DMS153 (cell line): ENCODE data around the gene RFESD.
"Not testable (repeated sequence)": the region's sequence is repeated elsewhere in the genome, so short reads cannot be mapped to it uniquely, and the experiment has no call there.

Experiments used
- DNase-seq: peaks from one replicate; lab custom pipeline; 2025; lab: John Stamatoyannopoulos, UW

RFESD gene

DNA sequence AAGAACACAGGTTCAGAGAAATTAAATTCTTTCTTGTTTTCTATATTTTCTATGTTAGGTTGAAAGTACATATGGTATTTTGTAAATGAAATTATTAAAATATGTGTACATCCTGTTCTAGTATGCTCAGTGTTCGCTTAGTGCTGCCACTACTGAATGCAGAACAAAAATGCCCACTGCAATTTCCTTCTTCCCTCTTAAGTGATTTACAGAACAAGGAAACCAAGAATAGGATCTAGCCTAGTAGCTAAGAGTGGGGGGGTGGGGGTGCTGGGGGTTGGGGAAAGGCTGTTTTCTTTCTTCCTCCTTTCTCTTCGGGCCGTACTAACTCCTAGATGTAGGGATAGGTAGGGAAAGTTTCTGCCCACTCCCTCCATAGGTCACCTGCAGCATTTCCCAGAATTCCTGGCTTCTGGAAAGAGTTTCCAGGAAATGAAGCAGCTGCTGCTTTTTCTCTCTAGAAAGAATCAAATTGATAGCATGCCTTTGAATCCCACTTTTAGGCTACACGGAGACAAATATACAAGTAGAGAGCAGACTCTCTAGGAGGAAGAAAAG, 20.6 kb downstream of the RFESD start:
- DNase-seq = no peak

DNA sequence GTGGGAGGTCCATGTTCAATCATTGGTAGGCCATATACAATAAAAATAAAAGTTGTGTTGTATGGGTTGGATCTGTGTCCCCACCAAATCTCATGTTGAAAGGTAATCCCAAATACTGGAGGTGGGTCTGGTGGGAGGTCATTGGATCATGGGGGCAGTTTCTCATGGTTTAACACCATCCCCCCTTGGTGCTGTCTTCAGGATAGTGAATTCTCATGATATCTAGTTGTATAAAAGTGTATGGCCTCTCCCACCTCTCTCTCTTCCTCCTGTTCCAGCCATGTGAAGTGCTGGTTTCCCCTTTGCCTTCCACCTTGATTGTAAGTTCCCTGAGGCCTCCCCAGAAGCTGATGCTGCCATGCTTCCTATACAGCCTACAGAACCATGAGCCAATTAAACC, 21.1 kb downstream of the RFESD start:
- DNase-seq = no peak

GRCh38 chr5:95668216-95668615, 21.6 kb downstream of the RFESD start:
- DNase-seq = no peak

- DNase-seq = no peak
Observed at GRCh38 chr5:95668728-95669127, 22.2 kb downstream of the RFESD start.

DNA sequence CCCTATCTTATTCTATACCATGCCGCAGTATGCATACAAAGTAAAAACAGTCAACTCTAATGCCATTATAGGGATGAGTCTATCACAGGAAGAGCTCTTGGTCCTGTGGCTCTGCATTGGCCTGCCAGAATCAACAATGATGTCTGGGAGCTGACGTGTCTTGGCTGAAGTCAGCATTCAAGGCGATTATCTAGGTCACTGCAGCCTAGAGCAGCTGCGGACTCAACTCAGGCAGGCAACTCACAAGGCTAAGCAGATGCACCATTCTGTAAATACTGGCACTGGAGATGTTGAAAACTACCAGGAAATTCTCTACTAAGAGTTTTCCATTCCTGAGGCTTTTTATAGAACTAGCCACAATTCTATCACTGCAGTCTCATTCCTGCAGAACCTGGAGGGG, 23.0 kb downstream of the RFESD start:
- no peak for DNase-seq

GRCh38 chr5:95669985-95670384, 23.4 kb downstream of the RFESD start:
- DNase-seq = no peak

- no peak for DNase-seq
Observed at GRCh38 chr5:95670568-95670967, 24.0 kb downstream of the RFESD start.

DNA sequence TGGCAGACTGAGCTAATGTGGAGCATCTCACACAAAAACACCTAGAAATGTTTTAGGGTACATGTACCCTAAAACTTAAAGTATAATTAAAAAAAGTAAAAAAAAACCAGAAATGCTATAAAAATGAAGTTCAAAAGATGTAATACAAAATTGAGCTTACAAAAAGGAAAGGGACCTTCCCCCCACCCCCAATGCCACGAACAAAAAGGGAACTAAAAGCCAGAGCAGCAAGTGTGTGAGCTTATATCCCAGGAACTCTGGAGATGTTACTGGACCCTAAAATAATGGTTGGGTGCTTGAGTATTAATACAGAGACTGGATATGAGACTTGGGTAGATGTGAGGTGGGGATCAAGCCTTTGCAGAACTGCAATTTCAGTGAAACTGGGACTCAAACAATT, 25.2 kb downstream of the RFESD start:
- no peak for DNase-seq

DNA sequence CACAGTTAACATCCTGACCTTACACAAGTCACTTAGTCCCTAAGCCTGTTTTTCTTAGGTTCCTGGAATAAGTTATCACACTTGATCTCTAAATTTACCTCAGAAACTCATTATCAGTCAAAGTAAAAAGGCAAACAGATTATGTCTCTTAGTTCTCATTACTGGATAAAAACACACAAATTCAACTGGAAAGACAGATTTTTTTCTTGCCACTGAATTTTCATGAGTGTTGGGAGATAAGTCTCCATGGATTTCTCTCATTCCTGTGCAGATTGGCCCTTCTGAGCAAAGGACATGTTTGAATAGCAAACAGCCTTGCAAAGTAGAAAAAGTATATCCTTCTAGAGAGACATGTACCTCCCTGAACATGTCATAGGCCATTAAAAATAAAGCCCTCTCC, 26.1 kb downstream of the RFESD start:
- DNase-seq = no peak

- DNase-seq = no peak
Observed at GRCh38 chr5:95673081-95673480, 26.5 kb downstream of the RFESD start.

DNA sequence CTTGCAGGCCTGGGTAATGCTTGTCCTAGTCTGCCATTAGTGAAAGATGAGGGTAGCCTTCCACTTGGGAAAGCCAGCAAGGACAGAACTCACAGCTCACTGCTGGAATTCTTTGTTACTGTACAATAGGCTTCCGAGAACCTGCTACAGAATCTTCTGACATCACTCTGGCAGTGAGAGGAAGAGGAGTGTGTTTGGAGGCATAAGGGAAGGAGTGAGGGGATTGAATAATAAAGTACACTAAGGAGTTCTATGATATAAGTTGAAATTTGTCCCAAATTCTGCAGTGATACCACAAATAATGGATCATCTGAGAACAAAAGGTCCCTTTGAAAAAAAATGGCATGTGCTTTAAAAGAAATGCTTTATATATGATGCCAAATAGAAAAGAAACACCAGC, 36.3 kb downstream of the RFESD start, which contains the start of gene SPATA9:
Gene SPATA9 (minus strand): TSS at position 101 of the 400 bp plus-strand sequence. CDS start 137 bp downstream, outside the sequence.
- DNase-seq = no peak

DNA sequence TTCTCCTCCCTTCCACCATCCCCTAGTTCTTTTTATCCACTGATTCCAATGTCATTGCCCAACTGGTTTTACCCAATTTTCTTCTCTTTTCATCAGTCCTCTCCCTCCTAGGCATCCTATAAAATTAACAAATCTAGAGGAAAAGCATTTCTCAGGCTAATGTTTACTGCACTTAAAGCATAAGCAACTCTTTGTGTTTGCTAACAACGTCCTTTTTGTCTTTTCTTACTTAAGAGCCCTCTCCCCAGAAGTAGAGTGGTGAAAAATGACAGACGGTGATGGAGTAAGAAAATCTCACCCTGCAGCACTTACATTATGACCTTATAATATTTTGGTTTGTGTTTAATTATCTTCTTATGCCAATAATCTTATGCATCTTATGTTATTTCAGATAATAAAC, 37.8 kb downstream of the RFESD start:
- DNase-seq = no peak

- no peak for DNase-seq
Observed at GRCh38 chr5:95686651-95687050, 40.1 kb downstream of the RFESD start.

DNA sequence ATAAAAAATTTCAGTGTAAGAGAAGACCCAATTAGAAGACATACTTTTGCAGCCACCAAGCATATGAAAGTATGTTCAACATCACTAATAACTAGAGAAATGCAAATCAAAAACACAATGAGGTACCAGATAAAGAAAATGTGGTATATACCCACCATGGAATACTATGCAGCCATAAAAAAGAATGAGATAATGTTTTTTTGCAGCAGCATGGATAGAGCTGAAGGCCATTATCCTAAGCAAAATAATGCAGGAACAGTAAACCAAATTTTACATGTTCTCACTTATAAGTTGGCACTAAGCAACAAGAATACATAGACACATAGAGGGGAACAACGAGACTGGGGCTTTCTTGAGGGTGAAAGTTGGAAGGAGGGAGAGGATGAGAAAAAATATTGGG, 43.1 kb downstream of the RFESD start:
- DNase-seq = no peak

DNA sequence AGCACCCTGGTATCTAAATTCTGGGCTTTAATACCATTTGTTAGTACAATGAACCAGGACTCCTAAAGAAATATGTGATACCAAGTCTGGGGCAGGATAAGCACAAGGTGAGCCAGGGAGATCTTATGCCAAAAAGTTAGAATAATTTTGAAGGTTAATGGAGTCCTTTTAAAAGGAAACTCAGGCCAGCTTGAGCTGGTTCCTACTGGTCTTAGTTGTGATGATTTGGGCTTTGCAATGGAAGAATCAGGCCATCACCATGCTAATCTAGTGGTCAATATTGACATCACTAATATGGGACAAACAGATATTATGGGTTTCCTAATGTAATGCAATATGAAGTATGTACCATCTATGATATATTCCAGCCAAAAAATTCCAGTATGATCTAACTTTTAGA, 43.8 kb downstream of the RFESD start:
- DNase-seq = no peak

DNA sequence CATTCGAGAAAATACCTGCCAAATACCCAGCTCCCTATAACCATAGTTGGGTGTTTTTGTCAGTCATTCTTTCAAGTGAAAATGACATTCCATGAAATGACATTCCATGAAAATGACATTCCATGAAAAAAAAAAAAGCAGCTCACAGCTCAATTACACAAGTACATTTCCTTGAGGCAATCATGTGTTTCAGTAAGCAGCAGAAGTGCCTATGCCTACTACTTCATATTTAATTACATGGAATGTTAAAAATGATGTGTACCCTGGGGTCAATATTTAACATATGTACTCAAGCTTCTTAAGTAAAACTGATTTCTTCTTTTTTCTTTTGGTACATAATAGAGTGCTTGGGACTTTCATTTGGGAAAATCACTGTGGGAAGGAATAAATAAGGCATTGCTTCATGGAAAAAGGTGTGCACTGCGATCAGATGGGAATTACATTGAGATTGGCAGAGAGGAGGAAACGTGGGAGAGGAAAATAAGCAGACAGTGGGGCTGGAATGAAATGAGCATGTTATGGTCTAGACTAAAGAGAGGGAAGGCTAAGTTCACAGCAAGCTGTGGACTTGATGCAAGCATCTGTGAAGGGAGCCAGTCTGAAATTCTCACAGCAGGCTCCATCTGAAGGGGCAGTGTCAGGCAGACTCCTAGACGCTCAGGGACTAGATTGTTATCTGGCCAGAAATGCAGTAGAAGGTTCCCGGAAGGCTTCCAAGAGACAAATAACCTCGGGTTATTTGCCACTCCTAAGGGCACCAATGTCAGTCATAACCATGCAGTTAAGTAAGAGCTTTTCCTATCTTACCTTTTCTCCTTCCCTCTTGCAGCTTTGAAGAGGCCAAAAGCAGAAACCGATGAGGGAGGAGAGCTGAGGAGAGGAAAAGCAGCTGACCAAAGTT, 51.5 kb downstream of the RFESD start:
- DNase-seq = no peak

- no peak for DNase-seq
Observed at GRCh38 chr5:95699337-95699736, 52.8 kb downstream of the RFESD start.

GRCh38 chr5:95701074-95701473, 54.5 kb downstream of the RFESD start:
- DNase-seq = no peak

- DNase-seq = no peak
Observed at GRCh38 chr5:95704150-95704549, 57.6 kb downstream of the RFESD start.

GRCh38 chr5:95706196-95706595, 59.6 kb downstream of the RFESD start:
- DNase-seq = not testable (repeated sequence)

GRCh38 chr5:95707055-95707454, 60.5 kb downstream of the RFESD start:
- DNase-seq = no peak
